HL-60/S4 treated with retinoic acid at 250 ng/mL for 4 days and 3 days (cell line): ENCODE results near the gene TRIOBP.
"Not testable (repeated sequence)": the region's sequence is repeated elsewhere in the genome, so short reads cannot be mapped to it uniquely, and the experiment has no call there.

Experiments used
- in situ Hi-C: fragments of 300-500 bp; cut with MboI; formaldehyde crosslinking; loops from 2 replicates; pipeline ENCODE4 v1.7.0; 2022; ENCODE audit warnings: low sequenced_read_pairs

The TRIOBP gene

DNA sequence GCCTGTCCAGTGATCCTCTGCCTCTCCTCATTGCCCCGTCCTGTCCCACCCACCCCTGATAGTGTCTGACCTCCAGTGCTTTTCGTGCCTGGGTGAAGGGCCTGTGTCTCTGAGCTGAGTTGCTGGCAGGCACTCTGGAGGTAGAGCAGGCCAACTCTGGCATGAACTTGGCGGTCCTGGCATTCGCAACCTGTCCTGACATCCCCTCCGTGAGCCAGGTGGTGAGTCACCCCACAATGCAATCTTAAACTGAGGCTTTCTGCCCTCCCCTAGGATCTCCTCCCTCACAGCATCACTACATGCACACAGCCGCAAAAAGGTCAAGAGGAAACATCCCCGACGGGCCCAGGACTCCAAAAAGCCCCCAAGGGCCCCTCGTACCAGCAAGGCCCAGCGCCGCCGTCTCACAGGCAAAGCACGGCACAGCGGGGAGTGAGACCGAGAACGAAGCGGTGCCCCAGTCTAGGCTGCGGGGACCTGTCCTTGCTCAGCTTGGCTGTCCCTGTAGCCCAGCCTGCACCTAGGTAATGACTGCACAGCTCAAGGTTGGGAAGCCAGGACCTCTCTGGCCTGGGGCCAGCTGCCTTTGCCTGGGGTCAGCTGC lies 5.8 kb upstream of the TRIOBP start:
- in situ Hi-C loops: no loop called here

DNA sequence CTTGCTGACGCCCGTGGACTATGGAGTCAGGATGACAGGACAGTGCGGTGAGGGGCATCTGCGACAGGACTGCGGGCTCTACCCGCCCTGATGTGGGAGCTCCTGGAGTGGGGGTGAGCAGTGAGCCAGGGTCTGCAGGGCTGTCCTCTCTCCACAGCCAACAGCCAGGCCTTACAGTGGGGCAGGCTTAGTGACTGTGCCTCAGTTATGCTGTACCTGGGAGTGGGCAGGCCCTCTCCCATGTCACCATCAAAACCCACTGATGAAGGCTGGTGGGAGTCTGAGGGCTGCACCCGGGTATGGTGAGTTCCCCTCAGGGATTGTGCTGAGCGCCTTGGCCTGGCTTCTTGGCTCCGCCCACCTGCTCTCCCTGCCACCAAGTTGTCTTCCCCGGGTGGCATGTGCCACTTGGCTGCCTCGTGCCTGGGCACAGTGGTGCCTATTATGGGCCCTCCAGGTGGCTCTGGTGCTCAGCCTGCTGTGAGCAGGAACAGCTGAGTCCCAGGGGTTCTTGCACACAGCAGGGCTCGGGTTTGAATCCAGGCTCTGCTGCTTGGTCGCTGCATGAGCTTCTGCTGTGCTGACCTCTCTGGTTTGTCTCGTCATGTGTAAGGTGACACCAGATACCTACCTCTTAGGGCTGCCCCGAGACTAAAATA lies 4.1 kb upstream of the TRIOBP start:
- in situ Hi-C loops: no loop called here

DNA sequence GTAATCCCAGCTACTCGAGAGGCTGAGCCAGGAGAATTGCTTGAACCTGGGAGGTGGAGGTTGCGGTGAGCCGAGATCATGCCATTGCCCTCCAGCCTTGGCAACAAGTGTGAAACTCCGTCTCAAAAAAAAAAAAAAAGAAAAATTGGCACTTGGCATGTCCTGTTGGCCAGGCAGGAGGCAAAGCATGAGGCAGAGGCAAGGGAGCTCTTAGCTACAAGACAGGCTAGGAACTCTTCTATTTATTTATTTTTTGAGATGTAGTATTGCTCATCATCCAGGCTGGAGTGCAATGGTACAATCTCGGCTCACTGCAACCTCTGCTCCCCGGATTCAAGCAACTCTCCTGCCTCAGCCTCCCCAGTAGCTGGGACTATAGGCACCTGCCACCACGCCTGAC lies 2.7 kb upstream of the TRIOBP start:
- in situ Hi-C loops: not testable (repeated sequence)

DNA sequence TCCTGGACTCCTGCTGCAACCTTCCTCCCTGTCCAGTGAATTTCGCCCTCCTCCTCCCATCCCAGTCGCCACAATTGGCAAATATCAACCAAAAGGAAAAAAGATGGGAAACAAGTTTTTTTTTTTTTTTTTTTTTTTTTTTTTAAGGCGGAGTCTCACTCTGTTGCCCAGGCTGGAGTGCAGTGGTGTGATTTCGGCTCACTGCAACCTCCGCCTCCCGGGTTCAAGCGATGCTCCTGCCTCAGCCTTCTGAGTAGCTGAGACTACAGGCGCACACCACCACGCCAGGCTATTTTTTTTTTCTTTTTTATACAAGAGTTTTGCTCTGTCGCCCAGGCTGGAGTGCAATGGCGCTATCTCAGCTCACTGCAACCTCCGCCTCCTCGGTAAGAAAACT lies 590 bp upstream of the TRIOBP start:
- in situ Hi-C loops: not testable (repeated sequence)

DNA sequence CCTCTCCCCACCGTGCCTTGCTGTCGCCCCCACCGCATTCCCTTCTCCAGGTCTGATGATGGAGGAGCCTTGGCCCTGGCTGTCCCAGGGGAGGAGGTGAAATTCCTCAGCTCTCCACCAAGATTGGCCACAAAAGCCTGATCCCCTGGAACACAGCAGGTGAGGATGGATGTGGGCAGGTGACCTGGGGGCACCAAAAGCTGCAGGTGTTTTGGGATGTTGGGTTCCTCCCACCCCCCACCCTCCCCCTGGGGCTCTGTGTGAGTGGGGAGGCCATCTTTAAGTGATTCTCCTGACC lies 639 bp downstream of the TRIOBP start:
- in situ Hi-C loops: no loop called here

DNA sequence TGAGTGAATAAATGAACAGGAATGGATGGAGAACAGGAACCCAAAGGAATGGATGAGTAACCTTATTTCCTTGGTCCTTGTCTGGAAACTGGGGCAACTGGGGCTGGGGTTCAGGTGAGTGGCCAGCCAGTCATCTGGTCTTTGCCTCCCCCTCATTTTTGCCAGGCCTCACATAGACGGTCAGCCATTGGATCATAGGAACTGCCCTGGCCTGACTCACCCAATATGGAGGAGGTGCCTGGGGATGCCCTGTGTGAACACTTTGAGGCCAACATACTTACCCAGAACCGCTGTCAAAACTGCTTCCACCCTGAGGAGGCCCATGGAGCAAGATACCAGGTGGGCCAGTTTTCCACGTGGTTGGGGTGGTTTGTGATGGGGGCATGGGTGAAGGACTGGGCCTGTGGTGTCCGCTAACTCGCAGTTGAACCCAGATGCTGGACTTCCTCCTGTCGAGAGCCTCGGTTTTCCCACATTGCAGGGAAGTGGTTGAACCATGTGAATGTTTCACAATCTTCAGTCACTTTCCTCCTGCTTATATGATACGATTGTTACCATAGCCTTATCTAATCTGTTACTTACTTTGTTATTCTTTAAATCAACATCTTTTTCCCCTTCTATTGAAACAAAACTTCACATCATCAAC lies 4.4 kb downstream of the TRIOBP start:
- in situ Hi-C loops: no loop called here

DNA sequence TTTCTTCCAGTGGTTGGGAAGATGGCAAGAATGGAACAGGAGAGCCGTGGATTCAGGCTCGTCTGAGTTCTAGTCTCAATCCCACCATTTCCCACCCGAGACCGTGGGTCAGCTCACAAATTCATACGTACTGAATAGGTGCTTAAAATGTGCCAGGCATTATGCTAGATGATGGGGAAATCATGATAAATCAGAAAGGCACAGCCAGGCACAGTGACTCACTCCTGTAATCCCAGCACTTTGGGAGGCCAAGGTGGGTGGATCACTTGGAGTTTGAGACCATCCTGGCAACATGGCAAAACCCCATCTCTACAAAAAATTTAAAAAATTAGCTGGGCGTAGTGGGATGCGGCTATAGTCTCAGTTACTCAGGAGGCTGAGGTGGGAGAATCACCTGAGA lies 7.1 kb downstream of the TRIOBP start:
- in situ Hi-C loops: no loop called here

DNA sequence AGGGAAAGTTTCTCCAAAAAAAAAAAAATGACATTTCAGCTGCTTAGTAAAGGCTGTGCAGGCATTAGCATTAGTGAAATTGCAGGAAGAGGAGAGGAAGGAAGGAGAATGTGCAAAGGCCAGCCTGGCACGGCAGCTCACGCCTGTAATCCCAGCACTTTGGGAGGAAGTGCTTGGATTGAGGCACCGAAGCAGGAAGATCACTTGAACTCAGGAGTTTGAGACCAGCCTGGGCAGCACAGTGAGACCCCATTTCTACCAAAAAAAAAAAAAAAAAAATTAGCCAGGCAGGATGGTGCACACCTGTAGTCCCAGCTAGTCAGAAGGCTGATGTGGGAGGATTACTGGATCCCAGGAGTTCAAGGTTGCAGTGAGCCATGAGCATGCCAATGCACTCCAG lies 7.8 kb downstream of the TRIOBP start:
- in situ Hi-C loops: no loop called here

DNA sequence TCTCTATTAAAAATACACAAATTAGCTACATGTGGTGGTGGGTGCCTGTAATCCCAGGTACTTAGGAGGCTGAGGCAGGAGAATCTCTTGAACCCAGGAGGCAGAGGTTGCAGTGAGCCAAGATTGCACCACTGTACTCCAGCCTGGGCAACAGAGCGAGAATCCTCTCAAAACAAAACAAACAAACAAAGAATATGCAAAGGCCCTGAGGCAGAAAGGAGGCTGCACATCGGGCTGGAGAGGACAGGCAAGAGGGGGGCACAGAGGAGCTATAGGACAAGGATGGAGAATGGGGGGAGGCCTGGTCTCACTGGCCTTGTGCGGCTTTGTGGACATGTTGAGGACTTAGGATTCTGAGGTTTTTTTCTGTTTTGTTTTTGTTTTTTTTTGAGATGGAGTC lies 8.4 kb downstream of the TRIOBP start:
- in situ Hi-C loops: no loop called here

DNA sequence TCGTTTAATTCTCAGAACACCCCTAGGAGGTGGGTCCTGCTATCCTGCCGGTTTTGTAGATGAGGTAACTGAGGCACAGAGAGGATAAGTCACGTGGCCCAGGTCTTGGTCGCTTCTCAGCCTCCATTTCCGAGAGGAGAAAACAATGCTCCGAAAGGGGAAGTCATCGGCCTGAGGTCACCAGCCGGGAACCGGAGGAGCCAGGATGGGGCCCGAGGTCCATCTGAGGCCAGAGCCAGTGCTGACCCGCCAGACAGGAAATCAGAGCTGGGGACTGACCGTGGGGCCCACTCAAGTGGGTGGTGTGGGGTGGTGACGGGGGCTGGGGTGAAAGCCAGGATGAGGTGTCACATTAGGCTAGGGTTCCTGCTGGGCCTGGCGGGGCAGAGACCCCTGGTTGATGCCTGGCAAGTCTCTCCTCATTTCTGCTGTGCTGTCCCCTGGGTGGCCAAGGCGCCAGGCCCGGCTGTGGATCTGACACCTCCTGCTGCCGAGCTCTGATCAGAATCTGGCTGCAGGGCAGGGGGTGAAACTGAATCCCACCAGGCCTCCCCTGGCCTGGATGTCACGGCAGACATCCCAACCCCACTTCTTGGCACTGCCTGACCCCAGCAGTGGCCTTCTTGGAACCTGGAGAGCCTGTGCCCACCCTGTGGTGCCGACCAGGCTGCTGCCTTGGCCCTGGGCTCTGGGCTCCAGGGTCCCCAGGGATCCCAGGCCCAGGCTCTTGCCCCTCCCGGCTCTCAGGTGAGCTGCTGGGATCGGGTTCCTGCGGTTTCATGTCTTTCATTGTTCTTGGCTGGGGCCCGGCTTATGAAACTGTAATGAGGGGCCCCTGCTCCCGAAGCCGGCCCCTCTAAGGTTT lies 12.0 kb downstream of the TRIOBP start:
- in situ Hi-C loops: no loop called here

DNA sequence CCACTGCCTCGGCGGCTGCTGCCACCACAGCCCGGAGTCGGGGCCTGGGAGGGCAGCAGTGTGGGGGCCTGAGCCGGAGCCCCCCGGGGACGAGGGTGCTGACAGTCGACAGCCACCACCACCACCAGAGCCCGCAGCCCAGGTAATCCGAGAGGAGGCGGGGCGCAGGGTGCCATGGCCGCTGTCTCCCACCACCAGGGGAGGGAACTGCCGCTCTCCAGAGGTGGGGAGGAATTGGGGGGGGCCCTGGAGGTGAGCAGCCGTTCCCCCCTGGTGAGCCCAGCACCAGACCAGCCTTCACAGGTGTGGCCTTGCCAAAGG lies 12.6 kb downstream of the TRIOBP start:
- in situ Hi-C loops: no loop called here

DNA sequence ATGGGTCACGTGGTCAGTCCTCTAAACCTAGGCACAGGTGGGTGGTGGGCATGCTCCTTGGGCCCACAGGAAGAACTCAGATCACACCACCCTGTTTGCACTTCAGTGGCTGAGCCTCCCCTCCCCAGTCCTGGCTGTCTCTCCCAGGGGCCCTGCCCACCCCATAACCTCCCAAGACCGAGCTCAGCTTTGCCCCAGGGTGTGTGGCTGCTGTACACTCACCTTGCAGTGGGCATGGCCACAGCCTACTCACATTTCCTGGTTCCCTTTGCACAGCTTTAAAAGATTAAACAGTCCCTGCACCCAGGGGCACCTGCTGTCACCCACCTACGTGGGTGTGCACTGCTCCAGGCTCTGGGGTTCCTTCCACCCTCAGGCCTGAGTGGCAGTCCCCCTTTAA lies 13.8 kb downstream of the TRIOBP start:
- in situ Hi-C loops: no loop called here

DNA sequence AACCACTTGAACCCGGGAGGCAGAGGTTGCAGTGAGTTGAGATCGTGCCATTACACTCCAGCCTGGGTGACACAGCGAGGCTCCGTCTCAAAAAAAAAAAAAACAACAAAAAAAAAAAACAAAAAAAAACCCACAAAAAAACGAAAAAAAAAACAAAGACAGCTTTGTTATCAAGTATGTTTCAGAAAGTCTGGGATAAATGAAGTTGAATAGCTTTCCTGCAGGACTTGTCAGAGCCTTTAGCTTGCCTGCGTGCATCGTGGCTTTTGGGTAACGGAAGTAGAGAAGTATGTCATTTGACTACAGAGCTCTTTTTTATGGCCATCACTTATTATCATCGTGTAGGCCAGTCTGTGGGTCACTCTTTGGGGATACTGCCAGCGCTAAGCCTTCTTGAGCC lies 14.6 kb downstream of the TRIOBP start:
- in situ Hi-C loops: no loop called here

DNA sequence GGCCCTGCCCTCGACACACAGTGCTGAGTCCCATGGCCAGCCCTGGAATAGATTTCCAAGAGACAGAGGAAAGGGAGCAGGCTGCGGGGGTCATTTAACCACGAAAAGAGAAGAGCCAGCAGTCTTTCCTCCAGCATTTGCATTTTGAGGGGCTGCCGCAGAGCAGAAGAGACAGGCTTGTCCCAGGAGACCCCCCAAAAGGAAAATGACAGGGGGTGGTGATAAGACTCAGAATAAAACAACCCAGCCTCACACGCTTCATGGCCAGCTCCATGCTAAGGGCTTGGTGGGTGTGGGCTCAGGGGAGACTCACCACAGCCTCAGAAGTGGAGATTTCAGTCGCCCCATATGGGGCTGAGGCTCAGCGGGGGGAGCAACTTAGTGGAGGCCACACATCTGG lies 16.9 kb downstream of the TRIOBP start:
- in situ Hi-C loops: no loop called here

DNA sequence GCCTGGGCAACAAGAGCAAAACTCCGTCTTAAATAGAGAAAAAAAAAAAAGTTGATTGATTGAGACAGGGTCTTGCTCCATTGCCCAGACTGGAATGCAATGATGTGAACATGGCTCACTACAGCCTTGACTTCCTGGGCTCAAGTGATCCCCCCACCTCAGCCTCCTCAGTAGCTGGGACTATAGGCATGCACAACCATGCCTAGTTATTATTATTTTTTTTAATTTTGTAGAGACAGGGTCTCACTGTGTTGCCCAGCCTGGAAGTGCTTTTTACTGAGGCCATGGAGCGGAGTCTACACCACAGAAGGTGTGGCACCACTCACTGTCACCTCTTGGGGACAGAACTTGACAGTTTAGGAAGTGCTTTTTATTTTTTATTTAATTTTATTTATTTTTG lies 17.8 kb downstream of the TRIOBP start:
- in situ Hi-C loops: no loop called here

DNA sequence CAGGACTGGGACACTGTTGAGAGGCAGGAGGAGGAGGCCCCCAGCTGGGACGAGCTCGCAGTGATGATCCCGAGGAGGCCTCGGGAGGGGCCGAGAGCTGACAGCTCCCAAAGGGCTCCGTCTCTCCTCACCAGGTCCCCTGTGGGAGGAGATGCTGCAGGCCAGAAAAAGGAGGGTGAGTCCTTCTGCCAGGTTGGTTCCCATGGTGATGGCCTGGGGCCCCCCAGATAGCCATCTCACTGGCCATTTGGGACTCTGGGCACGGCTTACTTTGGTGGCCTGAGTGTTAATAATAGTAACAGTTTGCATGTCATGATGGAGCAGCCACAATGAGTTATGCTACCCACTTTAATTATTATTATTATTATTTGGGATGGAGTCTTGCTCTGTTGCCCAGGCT lies 18.9 kb downstream of the TRIOBP start:
- in situ Hi-C loops: no loop called here

DNA sequence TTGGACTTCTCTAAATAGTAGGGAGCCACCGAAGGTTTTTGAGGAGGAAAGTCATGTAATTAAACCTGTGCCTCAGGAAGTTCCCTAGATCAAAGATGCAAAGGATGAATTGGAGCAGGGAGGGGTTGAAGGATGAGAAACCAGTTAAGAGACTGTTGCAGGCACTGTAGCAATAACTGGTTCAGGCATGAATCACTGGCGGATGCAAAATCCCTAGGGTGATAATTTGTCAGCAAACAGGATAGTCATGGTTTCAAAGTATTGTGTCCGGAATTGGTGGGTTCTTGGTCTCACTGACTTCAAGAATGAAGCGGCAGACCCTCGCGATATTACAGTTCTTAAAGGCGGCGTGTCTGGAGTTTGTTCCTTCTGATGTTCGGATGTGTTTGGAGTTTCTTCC lies 19.9 kb downstream of the TRIOBP start:
- in situ Hi-C loops: no loop called here

DNA sequence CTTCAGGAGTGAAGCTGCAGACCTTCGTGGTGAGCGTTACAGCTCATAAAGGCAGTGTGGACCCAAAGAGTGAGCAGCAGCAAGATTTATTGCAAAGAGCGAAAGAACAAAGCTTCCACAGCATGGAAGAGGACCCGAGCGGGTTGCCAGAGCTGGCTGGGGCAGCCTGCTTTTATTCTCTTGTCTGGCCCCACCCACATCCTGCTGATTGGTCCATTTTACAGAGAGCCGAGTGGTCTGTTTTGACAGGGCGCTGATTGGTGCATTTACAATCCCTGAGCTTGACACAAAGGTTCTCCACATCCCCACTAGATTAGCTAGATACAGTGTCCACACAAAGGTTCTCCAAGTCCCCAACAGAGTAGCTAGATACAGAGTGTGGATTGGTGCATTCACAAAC lies 20.4 kb downstream of the TRIOBP start:
- in situ Hi-C loops: not testable (repeated sequence)

DNA sequence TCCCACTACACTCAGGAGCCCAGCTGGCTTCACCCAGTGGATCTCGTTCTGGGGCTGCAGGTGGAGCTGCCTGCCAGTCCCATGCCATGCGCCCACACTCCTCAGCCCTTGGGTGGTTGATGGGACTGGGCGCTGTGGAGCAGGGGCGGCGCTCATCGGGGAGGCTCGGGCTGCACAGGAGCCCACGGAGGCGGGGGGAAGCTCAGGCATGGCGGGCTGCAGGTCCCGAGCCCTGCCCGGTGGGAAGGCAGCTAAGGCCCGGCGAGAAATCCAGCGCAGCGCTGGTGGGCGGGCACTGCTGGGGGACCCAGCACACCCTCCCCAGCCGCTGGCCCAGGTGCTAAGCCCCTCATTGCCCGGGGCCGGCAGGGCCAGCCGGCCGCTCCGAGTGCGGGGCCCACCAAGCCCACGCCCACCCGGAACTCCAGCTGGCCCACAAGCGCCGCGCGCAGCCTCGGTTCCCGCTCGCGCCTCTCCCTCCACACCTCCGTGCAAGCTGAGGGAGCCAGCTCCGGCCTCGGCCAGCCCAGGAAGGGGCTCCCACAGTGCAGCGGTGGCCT lies 21.0 kb downstream of the TRIOBP start:
- in situ Hi-C loops: not testable (repeated sequence)

DNA sequence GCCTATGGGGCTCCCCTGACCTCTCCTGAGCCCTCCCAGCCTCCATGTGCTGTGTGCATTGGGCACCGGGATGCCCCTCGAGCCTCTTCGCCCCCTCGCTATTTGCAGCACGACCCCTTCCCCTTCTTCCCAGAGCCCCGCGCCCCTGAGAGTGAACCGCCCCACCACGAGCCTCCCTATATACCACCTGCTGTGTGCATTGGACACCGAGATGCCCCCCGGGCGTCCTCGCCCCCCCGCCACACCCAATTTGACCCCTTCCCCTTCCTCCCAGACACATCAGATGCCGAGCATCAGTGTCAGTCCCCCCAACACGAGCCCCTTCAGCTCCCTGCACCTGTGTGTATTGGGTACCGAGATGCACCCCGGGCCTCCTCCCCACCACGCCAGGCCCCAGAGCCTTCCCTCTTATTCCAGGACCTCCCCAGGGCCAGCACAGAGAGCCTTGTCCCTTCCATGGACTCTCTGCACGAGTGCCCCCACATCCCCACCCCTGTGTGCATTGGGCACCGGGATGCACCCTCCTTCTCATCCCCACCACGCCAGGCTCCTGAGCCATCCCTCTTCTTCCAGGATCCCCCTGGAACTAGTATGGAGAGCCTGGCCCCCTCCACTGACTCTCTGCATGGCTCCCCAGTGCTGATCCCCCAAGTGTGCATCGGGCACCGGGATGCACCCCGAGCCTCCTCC lies 28.8 kb downstream of the TRIOBP start:
- in situ Hi-C loops: no loop called here

DNA sequence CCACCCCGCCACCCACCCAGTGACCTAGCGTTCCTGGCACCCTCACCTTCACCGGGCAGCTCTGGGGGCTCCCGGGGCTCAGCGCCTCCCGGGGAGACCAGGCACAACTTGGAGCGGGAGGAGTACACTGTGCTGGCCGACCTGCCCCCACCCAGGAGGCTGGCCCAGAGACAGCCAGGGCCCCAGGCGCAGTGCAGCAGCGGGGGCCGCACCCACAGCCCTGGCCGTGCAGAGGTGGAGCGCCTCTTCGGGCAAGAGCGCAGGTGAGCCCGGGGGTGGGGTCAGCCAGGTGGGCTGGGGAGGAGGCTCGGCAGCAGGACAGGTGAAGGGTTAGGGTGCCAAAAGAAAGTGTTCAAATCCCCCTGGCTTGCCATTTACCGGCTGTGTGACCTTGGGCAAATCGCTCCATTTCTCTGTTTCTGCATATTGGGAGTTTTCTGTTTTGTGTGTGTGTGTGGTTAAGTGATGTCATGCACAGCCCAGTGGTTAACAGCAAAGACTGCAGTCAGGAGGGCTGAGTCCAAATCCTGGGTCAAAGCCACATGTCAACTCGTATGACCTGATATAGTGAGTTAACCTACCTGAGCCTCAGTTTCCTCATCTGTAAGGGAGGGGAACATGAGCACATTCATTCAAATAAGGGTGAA lies 29.5 kb downstream of the TRIOBP start:
- in situ Hi-C loops: no loop called here
